Keratinocyte (primary cell): ENCODE results near the gene EPHA6. TPM values are rescaled to one million over a fixed set of nuclear protein-coding genes. Genes with fewer than 3 reads are reported as not detected.

Source experiments
- DNase-seq: peaks from one replicate; pipeline ENCODE4 v3.0.0-alpha.2; 2011; ENCODE audit warnings: low read depth, missing footprints, low spot score
- FAIRE-seq: peaks from 2 replicates; lab custom pipeline; 2011; peaks lifted over from hg19 to GRCh38; lab: Jason Lieb, UNC
- H2AFZ ChIP-seq: 2 replicates; pipeline ENCODE4 v1.6.0; 2012; ENCODE audit warnings: low read length, control low read depth, inconsistent platforms; ENCODE audit not compliant: control insufficient read depth
- H3K27ac ChIP-seq: 2 replicates; pipeline ENCODE4 v1.5.1; 2011; ENCODE audit warnings: low read length; ENCODE audit not compliant: control insufficient read depth, insufficient read depth
- H3K27me3 ChIP-seq: 3 replicates; pipeline ENCODE4 v1.6.0; 2011; ENCODE audit warnings: low read length; ENCODE audit not compliant: control insufficient read depth, insufficient read depth; ENCODE audit errors: extremely low read depth
- H3K36me3 ChIP-seq, 2 experiments: 2 replicates in 1 of 2; 3 replicates in 1 of 2; pipeline ENCODE4 v1.5.1; 2011; ENCODE audit warnings: low read length in 2 of 2, mild to moderate bottlenecking in 1 of 2; ENCODE audit not compliant: control insufficient read depth in 2 of 2, insufficient read depth in 2 of 2; ENCODE audit errors: extremely low read depth in 1 of 2
- H3K4me1 ChIP-seq: 3 replicates; pipeline ENCODE4 v1.5.1; 2011; ENCODE audit warnings: low read length; ENCODE audit not compliant: control insufficient read depth, insufficient read depth; ENCODE audit errors: extremely low read depth
- H3K4me2 ChIP-seq: 3 replicates; pipeline ENCODE4 v1.6.0; 2011; ENCODE audit warnings: low read depth, low read length; ENCODE audit not compliant: control insufficient read depth, insufficient read depth; ENCODE audit errors: extremely low read depth
- H3K4me3 ChIP-seq, 3 experiments: fragments of 200-600 bp in 1 of 3; sonication (generic) in 1 of 3; 2 replicates in 2 of 3; 3 replicates in 1 of 3; pipeline ENCODE4 v1.5.1; 2011 to 2016; ENCODE audit warnings: low read length in 3 of 3, mild to moderate bottlenecking in 3 of 3, control low read depth in 2 of 3, inconsistent platforms in 1 of 3, low read depth in 1 of 3, mixed read lengths in 1 of 3, mixed run types in 1 of 3, moderate library complexity in 1 of 3; ENCODE audit not compliant: control insufficient read depth in 2 of 3, insufficient read depth in 2 of 3; ENCODE audit errors: extremely low read depth in 1 of 3
- H3K79me2 ChIP-seq: 2 replicates; pipeline ENCODE4 v1.6.0; 2012; ENCODE audit warnings: low read length; ENCODE audit not compliant: control insufficient read depth, insufficient read depth
- H3K9ac ChIP-seq: 3 replicates; pipeline ENCODE4 v1.6.0; 2011; ENCODE audit warnings: low read length; ENCODE audit not compliant: control insufficient read depth, insufficient read depth; ENCODE audit errors: extremely low read depth
- H3K9me1 ChIP-seq: 3 replicates; pipeline ENCODE4 v1.6.0; 2011; ENCODE audit warnings: low read length; ENCODE audit not compliant: control insufficient read depth, insufficient read depth; ENCODE audit errors: extremely low read depth
- H3K9me3 ChIP-seq: 2 replicates; pipeline ENCODE4 v1.5.1; 2012; ENCODE audit warnings: low read depth, low read length; ENCODE audit not compliant: control insufficient read depth
- H4K20me1 ChIP-seq: 3 replicates; pipeline ENCODE4 v1.6.0; 2011; ENCODE audit warnings: low read length; ENCODE audit not compliant: control insufficient read depth, insufficient read depth; ENCODE audit errors: extremely low read depth
- CTCF ChIP-seq, 3 experiments: IDR thresholded peaks in 1 of 3; conservative IDR thresholded peaks in 1 of 3; optimal IDR thresholded peaks in 1 of 3; 2 replicates in 2 of 3; 3 replicates in 1 of 3; pipeline versions ENCODE3 to v1.5.1; 2011; ENCODE audit warnings: low read length in 3 of 3, mild to moderate bottlenecking in 3 of 3, moderate library complexity in 2 of 3, control low read depth in 1 of 3, inconsistent platforms in 1 of 3; ENCODE audit not compliant: insufficient read depth in 2 of 3; ENCODE audit errors: extremely low read depth in 1 of 3
- EZH2 ChIP-seq: IDR thresholded peaks from one replicate; pipeline ENCODE4 v1.6.1; 2012; ENCODE audit warnings: inconsistent platforms, mild to moderate bottlenecking, low read length, moderate library complexity
- dilution Hi-C: fragments of 300-500 bp; cut with MboI; formaldehyde crosslinking; loops from one replicate; pipeline ENCODE4 v1.7.0; 2020; ENCODE audit warnings: low sequenced_read_pairs; ENCODE audit not compliant: extremely low pct_ligation_motif_present
- polyA plus RNA-seq, 5 experiments: library from polyadenylated mRNA; depleted of rRNA in 3 of 5; stranded (reverse) in 3 of 5; stranded (forward) in 1 of 5; unstranded in 1 of 5; fragments of >200 nt; gene quantifications; 1 replicate in 1 of 5; 2 replicates in 3 of 5; 3 replicates in 1 of 5; pipeline versions ENCODE4 v1.2.1 to v1.2.3, GENCODE V29; 2011 to 2012; ENCODE audit warnings: missing spikeins in 2 of 5, low read depth in 1 of 5, low replicate concordance in 1 of 5

The EPHA6 gene
- polyA plus RNA-seq, 1 donor (not counting 4 experiments of a cell fraction or from before 2014, with no cell fraction given): not detected

DNA sequence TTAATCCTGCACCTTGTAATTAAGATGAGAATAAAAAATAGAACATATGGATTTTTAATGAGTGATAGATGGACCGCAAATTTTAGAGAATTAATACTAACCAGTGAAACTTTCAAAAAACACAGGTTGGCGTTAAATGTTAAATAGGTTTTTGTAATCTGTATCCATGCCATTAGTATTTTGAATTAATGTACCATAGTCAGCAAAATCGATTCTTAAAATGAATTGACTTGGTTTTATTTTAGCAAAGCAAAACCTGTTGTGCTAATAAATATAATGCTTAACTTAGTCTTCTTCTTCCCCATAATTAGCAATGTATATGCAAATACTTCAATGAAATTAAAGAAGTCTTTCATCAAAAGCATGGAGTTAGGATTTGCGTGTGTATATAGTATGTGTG is 63.1 kb downstream of the EPHA6 start:
- H4K20me1 ChIP-seq: no peaks in the 10 kb centered on the region
- no peaks in the 10 kb centered on the region for H3K27me3 ChIP-seq
- DNase-seq (no peak), FAIRE-seq (no peak)
- H3K9me3 ChIP-seq: no peaks in the 10 kb centered on the region
- no peaks in the 10 kb centered on the region for H3K36me3 ChIP-seq
- no peak overlapping the region for H3K9ac ChIP-seq
- H3K27ac ChIP-seq: no peak overlapping the region
- H3K4me3 ChIP-seq: no peak overlapping the region
- dilution Hi-C loops: no loop called here
- H3K4me2 ChIP-seq: no peak overlapping the region
- H3K9me1 ChIP-seq: no peaks in the 10 kb centered on the region
- H3K79me2 ChIP-seq: no peaks in the 10 kb centered on the region
- no peak overlapping the region for H2AFZ ChIP-seq
- TF ChIP-seq CTCF (optimal IDR thresholded peaks at IDR 0.05 in 1 of 3, IDR thresholded peaks at IDR 0.05 in 1 of 3, conservative IDR thresholded peaks at IDR 0.05 in 1 of 3; ENCODE audit: extremely low read depth in 1 of 3, insufficient read depth in 2 of 3, low read length in 3 of 3): no peak
- TF ChIP-seq EZH2: no peak
- no peaks in the 10 kb centered on the region for H3K4me1 ChIP-seq

GRCh38 chr3:96900031-96900430 is 85.6 kb downstream of the EPHA6 start:
- FAIRE-seq: no peak

More at GRCh38 chr3:96900031-96900430, 85.6 kb downstream of the EPHA6 start:
- H3K36me3 ChIP-seq: no peaks in the 10 kb centered on the region
- H3K9me1 ChIP-seq: no peaks in the 10 kb centered on the region
- dilution Hi-C loops: no loop called here
- no peaks in the 10 kb centered on the region for H3K27me3 ChIP-seq
- no peaks in the 10 kb centered on the region for H3K4me1 ChIP-seq
- H3K4me2 ChIP-seq: no peak overlapping the region
- H3K9me3 ChIP-seq: no peaks in the 10 kb centered on the region
- H3K4me3 ChIP-seq: no peak overlapping the region
- TF ChIP-seq EZH2: no peak
- TF ChIP-seq CTCF (optimal IDR thresholded peaks at IDR 0.05 in 1 of 3, IDR thresholded peaks at IDR 0.05 in 1 of 3, conservative IDR thresholded peaks at IDR 0.05 in 1 of 3; ENCODE audit: extremely low read depth in 1 of 3, insufficient read depth in 2 of 3, low read length in 3 of 3): no peak
- no peak for DNase-seq
- no peak overlapping the region for H3K9ac ChIP-seq
- no peaks in the 10 kb centered on the region for H3K79me2 ChIP-seq
- no peak overlapping the region for H2AFZ ChIP-seq
- H3K27ac ChIP-seq: no peak overlapping the region
- H4K20me1 ChIP-seq: no peaks in the 10 kb centered on the region
